ENCODE results near the gene ESR2.
"Not testable (repeated sequence)": the region's sequence is repeated elsewhere in the genome, so short reads cannot be mapped to it uniquely, and the experiment has no call there.

The ESR2 gene

DNA sequence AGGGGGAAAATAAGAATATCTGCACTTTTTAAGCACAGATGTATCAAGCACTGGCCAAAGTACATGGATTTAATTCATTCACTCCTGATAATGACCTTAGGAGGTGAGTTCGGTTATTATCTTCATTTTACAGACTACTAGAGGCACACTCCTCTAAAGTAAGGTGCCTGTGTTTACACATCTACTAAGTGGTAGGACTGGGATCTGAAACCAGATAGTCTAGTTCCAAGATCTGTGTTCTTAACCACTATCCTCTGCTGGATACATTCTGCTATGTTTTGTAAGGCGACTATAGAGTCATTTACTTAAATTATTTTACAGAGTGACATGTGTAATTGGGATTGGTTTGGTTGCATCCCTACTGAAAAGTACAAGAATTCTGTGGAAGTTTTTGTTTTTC, 175.3 kb downstream of the ESR2 start:
- Histone ChIP-seq H3K4me3 (ENCODE audit: low read length) (no peak overlapping the region), H3K9me3 (ENCODE audit: low read length) (no peaks in the 10 kb centered on the region), H2AFZ (ENCODE audit: low read depth, low read length) (no peak overlapping the region), H3K27me3 (ENCODE audit: insufficient read depth, low read length) (no peaks in the 10 kb centered on the region), H3K4me1 (ENCODE audit: insufficient read depth, low read length) (no peaks in the 10 kb centered on the region), H3K36me3 (ENCODE audit: insufficient read depth, low read length) (peaks cover 57% of the 10 kb centered on the region)

DNA sequence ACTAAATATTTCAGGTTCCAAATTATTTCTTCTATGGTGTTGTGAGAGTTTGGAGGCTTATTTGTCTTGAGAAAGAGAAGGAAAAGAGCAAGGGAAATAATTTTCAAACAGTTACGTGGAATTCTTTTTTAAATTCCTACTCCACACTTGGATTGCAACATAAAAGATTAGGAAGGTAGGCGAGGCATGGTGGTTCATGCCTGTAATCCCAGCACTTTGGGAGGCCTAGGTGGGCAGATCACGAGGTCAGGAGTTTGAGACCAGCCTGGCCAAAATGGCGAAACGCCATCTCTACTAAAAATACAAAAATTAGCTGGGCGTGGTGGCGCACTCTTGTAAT, 175.8 kb downstream of the ESR2 start:
- not testable (repeated sequence) for H2AFZ ChIP-seq (ENCODE audit: low read depth, low read length); H3K27me3 ChIP-seq (ENCODE audit: insufficient read depth, low read length); H3K9me3 ChIP-seq (ENCODE audit: low read length); H3K4me1 ChIP-seq (ENCODE audit: insufficient read depth, low read length); H3K4me3 ChIP-seq (ENCODE audit: low read length)
- H3K36me3 ChIP-seq (ENCODE audit: insufficient read depth, low read length) = peaks cover 58% of the 10 kb centered on the region

DNA sequence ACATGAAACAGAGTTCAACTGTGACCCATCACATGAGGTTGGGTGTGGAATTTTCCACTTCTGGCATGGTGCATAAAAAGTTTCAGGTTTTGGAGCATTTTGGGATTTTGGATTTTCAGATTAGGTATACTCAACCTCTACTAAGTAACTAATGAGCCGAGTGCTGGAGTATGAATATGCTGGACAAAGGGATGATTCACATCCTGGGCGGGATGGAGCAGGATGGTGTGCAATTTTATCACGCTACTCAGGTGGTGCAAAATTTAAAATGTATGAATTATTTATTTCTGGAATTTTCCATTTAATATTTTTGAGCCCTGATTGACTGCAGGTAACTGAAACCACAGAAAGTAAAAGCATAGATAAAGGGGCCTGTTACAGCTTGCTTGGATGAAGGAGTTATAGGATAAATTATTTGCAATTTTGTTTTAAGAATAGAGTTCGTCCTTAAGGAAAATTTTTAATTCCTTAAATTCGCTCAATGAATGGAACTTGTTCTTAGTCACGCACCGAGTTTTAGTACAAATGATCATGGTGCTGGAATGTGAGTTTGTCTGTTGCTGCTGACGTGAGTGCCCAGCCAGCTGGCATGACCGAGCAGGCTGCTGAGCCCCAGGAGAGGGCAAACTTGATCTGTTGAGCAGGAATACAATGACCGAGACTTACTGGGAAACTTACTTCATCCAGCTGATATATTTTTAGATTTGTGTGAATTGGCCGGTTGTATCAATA, 176.3 kb downstream of the ESR2 start:
- Histone ChIP-seq H3K36me3 (ENCODE audit: insufficient read depth, low read length) (peaks cover 58% of the 10 kb centered on the region), H3K9me3 (ENCODE audit: low read length) (no peaks in the 10 kb centered on the region), H2AFZ (ENCODE audit: low read depth, low read length) (no peak overlapping the region), H3K27me3 (ENCODE audit: insufficient read depth, low read length) (no peaks in the 10 kb centered on the region), H3K4me3 (ENCODE audit: low read length) (no peak overlapping the region), H3K4me1 (ENCODE audit: insufficient read depth, low read length) (no peaks in the 10 kb centered on the region)

- Histone ChIP-seq H3K27me3 (ENCODE audit: insufficient read depth, low read length) (no peaks in the 10 kb centered on the region), H3K4me3 (ENCODE audit: low read length) (no peak overlapping the region), H3K36me3 (ENCODE audit: insufficient read depth, low read length) (peaks cover 47% of the 10 kb centered on the region)
These were observed 178.8 kb downstream of the ESR2 start for GRCh38 chr14:64115401-64115800.

DNA sequence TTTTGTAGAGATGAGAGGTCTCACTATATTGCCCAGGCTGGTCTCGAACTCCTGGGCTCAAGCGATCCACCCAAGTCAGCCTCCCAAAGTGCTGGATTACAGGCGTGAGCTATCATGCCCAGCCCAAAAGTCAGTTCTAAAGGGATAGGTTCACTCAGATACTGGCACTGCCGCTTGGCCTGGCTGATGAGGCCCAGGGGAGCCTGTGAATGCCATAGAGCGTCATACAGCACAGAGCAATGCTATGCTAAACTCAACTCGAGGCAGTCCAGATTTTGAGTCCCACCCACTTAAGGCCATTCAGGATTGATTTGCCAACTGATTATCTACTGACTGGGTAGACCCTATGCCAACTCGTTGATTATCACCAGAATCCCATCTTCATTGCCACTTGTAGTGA, 179.4 kb downstream of the ESR2 start:
- Histone ChIP-seq H3K4me3 (ENCODE audit: low read length) (no peak overlapping the region), H3K9me3 (ENCODE audit: low read length) (no peaks in the 10 kb centered on the region), H3K36me3 (ENCODE audit: insufficient read depth, low read length) (peaks cover 47% of the 10 kb centered on the region), H3K27me3 (ENCODE audit: insufficient read depth, low read length) (no peaks in the 10 kb centered on the region), H3K4me1 (ENCODE audit: insufficient read depth, low read length) (no peaks in the 10 kb centered on the region), H2AFZ (ENCODE audit: low read depth, low read length) (no peak overlapping the region)

More at GRCh38 chr14:64115401-64115800, 178.8 kb downstream of the ESR2 start:
- H3K9me3 ChIP-seq (ENCODE audit: low read length) = no peaks in the 10 kb centered on the region
- H3K4me1 ChIP-seq (ENCODE audit: insufficient read depth, low read length) = no peaks in the 10 kb centered on the region
- H2AFZ ChIP-seq (ENCODE audit: low read depth, low read length) = no peak overlapping the region

- H3K27me3 ChIP-seq (ENCODE audit: insufficient read depth, low read length) = no peaks in the 10 kb centered on the region
- H2AFZ ChIP-seq (ENCODE audit: low read depth, low read length) = no peak overlapping the region
- H3K4me3 ChIP-seq (ENCODE audit: low read length) = no peak overlapping the region
- no peaks in the 10 kb centered on the region for H3K9me3 ChIP-seq (ENCODE audit: low read length)
- peaks cover 42% of the 10 kb centered on the region for H3K36me3 ChIP-seq (ENCODE audit: insufficient read depth, low read length)
- H3K4me1 ChIP-seq (ENCODE audit: insufficient read depth, low read length) = no peaks in the 10 kb centered on the region
These were observed 180.0 kb downstream of the ESR2 start for GRCh38 chr14:64114166-64114565.

DNA sequence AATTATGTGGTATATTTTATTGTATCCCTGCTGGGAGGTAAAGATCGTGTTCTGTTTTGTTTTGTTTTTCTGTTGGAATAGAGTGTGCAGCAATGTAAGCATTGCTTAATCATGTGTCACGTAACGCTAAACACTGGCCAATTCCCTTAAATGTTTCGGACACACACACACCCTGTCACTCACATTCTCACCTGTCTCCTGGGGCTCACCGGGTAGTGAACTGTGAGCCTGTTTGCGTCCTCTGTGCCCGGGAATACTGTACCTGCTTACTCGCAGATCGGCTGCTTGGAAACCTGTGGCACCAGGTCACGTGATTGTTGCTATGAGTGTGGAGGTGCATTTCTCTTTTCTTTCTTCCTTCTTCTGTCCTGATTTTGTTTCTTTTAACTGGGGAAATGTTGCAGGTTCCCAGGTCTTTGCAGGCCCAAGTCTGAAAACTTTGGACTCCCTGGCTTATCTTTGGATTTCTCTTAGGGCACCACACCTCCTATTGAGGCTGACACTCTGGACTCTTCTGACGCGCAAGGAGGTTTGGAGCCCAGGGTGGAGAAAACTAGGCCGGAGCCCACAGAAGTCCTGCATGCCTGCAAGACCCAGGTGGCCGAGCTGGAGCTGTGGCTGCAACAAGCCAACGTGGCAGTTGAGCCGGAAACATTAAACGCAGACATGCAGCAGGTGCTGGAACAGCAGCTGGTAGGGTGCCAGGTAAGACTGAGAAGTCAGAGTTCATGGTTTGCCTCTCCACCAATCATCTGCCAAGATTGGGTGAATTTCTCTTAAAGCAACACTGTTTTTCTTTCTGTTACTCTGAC, 181.1 kb downstream of the ESR2 start:
- no peaks in the 10 kb centered on the region for H3K27me3 ChIP-seq (ENCODE audit: insufficient read depth, low read length)
- no peak overlapping the region for H3K4me3 ChIP-seq (ENCODE audit: low read length)
- H3K4me1 ChIP-seq (ENCODE audit: insufficient read depth, low read length) = no peaks in the 10 kb centered on the region
- peaks cover 42% of the 10 kb centered on the region for H3K36me3 ChIP-seq (ENCODE audit: insufficient read depth, low read length)
- H2AFZ ChIP-seq (ENCODE audit: low read depth, low read length) = no peak overlapping the region
- no peaks in the 10 kb centered on the region for H3K9me3 ChIP-seq (ENCODE audit: low read length)

DNA sequence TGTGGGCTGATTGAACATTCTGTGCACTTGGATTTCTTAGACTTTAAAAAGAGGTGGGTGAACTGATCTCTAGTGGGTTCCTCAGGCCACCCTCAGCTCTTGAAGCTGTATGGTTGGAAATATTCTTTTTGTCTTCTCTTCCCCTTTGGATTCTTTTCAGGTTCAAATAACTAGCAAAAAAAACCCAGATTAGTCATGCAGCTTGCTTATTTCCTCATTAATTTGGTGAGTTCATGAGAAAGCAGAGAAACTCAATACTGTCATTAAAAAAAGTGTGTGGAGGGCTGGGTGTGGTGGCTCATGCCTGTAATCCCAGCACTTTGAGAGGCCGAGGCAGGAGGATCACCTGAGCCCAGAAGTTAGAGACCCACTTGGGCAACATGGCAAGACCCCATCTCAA, 183.4 kb downstream of the ESR2 start:
- peaks cover 50% of the 10 kb centered on the region for H3K36me3 ChIP-seq (ENCODE audit: insufficient read depth, low read length)
- H3K27me3 ChIP-seq (ENCODE audit: insufficient read depth, low read length) = no peaks in the 10 kb centered on the region
- no peak overlapping the region for H2AFZ ChIP-seq (ENCODE audit: low read depth, low read length)

DNA sequence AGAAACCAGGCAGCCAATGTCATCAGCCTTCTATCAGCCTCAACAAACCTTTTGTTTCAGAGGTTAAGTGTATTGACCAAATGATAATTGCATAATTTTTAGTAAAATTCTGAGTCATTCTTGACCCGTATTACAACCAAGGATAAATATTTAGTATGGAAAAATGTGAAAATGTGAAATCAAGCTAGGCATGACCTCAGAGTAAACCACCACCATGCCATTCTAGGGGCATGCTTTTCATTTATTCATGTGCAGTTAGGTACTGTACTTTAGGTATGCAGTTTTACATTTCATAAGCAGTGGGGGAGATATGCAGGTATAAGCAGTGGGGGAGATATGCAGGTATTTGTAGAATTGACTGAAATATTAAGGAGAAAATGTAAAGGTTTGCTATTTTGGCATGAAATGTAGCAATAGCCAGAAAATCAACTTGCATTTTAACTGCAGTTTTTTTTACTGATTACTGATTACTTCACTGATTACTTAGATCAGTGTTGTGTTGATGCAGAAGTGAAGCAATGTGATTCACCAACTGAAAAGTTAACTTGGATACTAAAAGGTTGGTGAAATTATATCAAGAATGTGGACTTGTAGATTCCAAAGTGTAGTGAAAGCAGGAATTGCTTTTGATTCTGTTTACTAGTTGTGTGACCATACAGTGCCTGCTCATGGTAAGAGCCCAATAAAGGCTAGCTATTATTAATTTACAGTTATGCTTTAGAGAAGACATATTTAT, 184.2 kb downstream of the ESR2 start:
- Histone ChIP-seq H3K27me3 (ENCODE audit: insufficient read depth, low read length) (no peaks in the 10 kb centered on the region), H3K4me3 (ENCODE audit: low read length) (no peak overlapping the region), H3K4me1 (ENCODE audit: insufficient read depth, low read length) (no peaks in the 10 kb centered on the region), H3K9me3 (ENCODE audit: low read length) (no peaks in the 10 kb centered on the region), H3K36me3 (ENCODE audit: insufficient read depth, low read length) (peaks cover 50% of the 10 kb centered on the region), H2AFZ (ENCODE audit: low read depth, low read length) (no peak overlapping the region)

More for the DNA sequence above, 183.4 kb downstream of the ESR2 start:
- Histone ChIP-seq H3K4me1 (ENCODE audit: insufficient read depth, low read length) (no peaks in the 10 kb centered on the region), H3K9me3 (ENCODE audit: low read length) (no peaks in the 10 kb centered on the region), H3K4me3 (ENCODE audit: low read length) (no peak overlapping the region)

DNA sequence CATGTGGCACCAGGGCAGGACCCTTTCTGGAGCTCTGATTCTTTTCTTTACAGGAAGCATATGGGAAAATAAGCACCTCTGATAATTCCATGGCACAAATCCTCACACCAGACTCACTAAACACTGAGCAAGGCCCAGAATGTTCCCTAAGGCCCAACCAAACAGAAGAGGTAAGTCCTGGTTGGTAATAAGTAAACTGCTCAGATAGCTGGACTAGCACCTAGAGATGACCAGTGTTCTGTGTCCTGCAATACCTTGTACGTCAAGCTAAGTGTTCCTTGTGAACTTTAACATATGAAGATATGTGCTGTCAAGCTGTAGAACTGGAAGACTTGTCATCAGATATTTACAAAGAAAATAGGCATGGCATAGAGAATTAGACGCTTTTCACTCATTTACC, 186.7 kb downstream of the ESR2 start:
- H3K4me1 ChIP-seq (ENCODE audit: insufficient read depth, low read length) = no peaks in the 10 kb centered on the region
- no peak overlapping the region for H2AFZ ChIP-seq (ENCODE audit: low read depth, low read length)
- H3K4me3 ChIP-seq (ENCODE audit: low read length) = no peak overlapping the region
- H3K9me3 ChIP-seq (ENCODE audit: low read length) = no peaks in the 10 kb centered on the region
- no peaks in the 10 kb centered on the region for H3K27me3 ChIP-seq (ENCODE audit: insufficient read depth, low read length)
- H3K36me3 ChIP-seq (ENCODE audit: insufficient read depth, low read length) = peaks cover 41% of the 10 kb centered on the region

- Histone ChIP-seq H3K4me3 (ENCODE audit: low read length) (no peak overlapping the region), H3K27me3 (ENCODE audit: insufficient read depth, low read length) (no peaks in the 10 kb centered on the region), H3K4me1 (ENCODE audit: insufficient read depth, low read length) (no peaks in the 10 kb centered on the region), H3K36me3 (ENCODE audit: insufficient read depth, low read length) (peaks cover 43% of the 10 kb centered on the region), H3K9me3 (ENCODE audit: low read length) (no peaks in the 10 kb centered on the region), H2AFZ (ENCODE audit: low read depth, low read length) (no peak overlapping the region)
These were observed 196.1 kb downstream of the ESR2 start for GRCh38 chr14:64098120-64098519.

DNA sequence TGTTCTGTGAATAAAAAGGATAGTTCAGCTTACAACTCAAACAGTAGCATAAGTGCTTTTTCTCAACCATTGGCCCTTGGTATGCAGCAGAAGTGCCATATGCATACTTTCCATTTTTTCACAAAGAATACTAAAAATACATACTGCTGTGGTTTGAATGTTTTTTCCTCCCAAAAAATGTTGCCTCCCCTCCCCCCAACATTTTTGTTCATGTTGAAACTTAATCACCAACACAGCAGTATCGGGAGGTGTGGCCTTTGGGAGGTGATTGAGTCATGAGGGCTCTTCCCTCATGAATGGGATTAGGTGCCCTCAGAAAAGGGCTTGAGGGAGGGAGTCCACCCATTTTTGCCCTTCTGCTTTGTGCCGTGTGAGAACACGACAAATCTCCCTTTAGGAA, 198.6 kb downstream of the ESR2 start:
- H3K4me1 ChIP-seq (ENCODE audit: insufficient read depth, low read length) = no peaks in the 10 kb centered on the region
- H3K4me3 ChIP-seq (ENCODE audit: low read length) = no peak overlapping the region
- H3K36me3 ChIP-seq (ENCODE audit: insufficient read depth, low read length) = peaks cover 52% of the 10 kb centered on the region
- no peaks in the 10 kb centered on the region for H3K9me3 ChIP-seq (ENCODE audit: low read length)
- no peak overlapping the region for H2AFZ ChIP-seq (ENCODE audit: low read depth, low read length)
- no peaks in the 10 kb centered on the region for H3K27me3 ChIP-seq (ENCODE audit: insufficient read depth, low read length)

- H2AFZ ChIP-seq (ENCODE audit: low read depth, low read length) = no peak overlapping the region
- H3K4me3 ChIP-seq (ENCODE audit: low read length) = no peak overlapping the region
- no peaks in the 10 kb centered on the region for H3K27me3 ChIP-seq (ENCODE audit: insufficient read depth, low read length)
- H3K4me1 ChIP-seq (ENCODE audit: insufficient read depth, low read length) = peaks cover 6% of the 10 kb centered on the region
- H3K36me3 ChIP-seq (ENCODE audit: insufficient read depth, low read length) = peaks cover 43% of the 10 kb centered on the region
- no peaks in the 10 kb centered on the region for H3K9me3 ChIP-seq (ENCODE audit: low read length)
These were observed 201.2 kb downstream of the ESR2 start for GRCh38 chr14:64092940-64093339.

All from neuron (in vitro differentiated cells).